Loucy (cell line): ENCODE measurements around the gene ANKUB1.

Experiments used
- H2AFZ ChIP-seq: fragments of 200-600 bp; sonication (generic); 2 replicates; pipeline ENCODE4 v1.6.0; 2016; ENCODE audit warnings: antibody characterized with exemption, mild to moderate bottlenecking, low read length, moderate library complexity
- H3F3A ChIP-seq: fragments of 200-600 bp; 2 replicates; pipeline ENCODE4 v1.6.0; 2016; ENCODE audit warnings: antibody characterized with exemption, low read depth, mild to moderate bottlenecking
- H3K27me3 ChIP-seq: fragments of 200-600 bp; sonication (generic); 2 replicates; pipeline ENCODE4 v1.6.1; 2014; ENCODE audit warnings: low read length, mild to moderate bottlenecking; ENCODE audit not compliant: insufficient read depth, poor library complexity, severe bottlenecking
- H3K36me3 ChIP-seq: fragments of 200-600 bp; sonication (generic); 2 replicates; pipeline ENCODE4 v1.6.1; 2016; ENCODE audit warnings: low read length; ENCODE audit not compliant: insufficient read depth
- H3K4me1 ChIP-seq: fragments of 200-600 bp; sonication (generic); 2 replicates; pipeline ENCODE4 v1.5.1; 2014; ENCODE audit warnings: low read length, mild to moderate bottlenecking; ENCODE audit not compliant: insufficient read depth, poor library complexity, severe bottlenecking
- H3K4me2 ChIP-seq: fragments of 200-600 bp; sonication (generic); 2 replicates; pipeline ENCODE4 v1.6.0; 2014; ENCODE audit warnings: antibody characterized with exemption, low read length, low read depth, mild to moderate bottlenecking; ENCODE audit not compliant: poor library complexity, severe bottlenecking
- H3K4me3 ChIP-seq: fragments of 200-600 bp; sonication (generic); 2 replicates; pipeline ENCODE4 v1.5.1; 2014; ENCODE audit warnings: low read length, mild to moderate bottlenecking, mixed read lengths; ENCODE audit not compliant: poor library complexity, severe bottlenecking
- H3K79me2 ChIP-seq: fragments of 200-600 bp; sonication (generic); 2 replicates; pipeline ENCODE4 v1.6.1; 2014; ENCODE audit warnings: low read length; ENCODE audit not compliant: insufficient read depth
- H3K9ac ChIP-seq: fragments of 200-600 bp; sonication (generic); 2 replicates; pipeline ENCODE4 v1.6.0; 2014; ENCODE audit warnings: mild to moderate bottlenecking, low read depth, low read length, moderate library complexity; ENCODE audit not compliant: poor library complexity, severe bottlenecking
- H3K9me2 ChIP-seq: fragments of 200-600 bp; sonication (generic); replicated peaks from 2 replicates; pipeline ENCODE4 v1.6.1; 2016; ENCODE audit warnings: low read depth, low read length, mixed read lengths
- H3K9me3 ChIP-seq: fragments of 200-600 bp; sonication (generic); 2 replicates; pipeline ENCODE4 v1.6.1; 2014; ENCODE audit warnings: mild to moderate bottlenecking, antibody characterized with exemption, low read length, low read depth; ENCODE audit not compliant: insufficient read depth
- H4K20me1 ChIP-seq: fragments of 200-600 bp; sonication (generic); 2 replicates; pipeline ENCODE4 v1.6.0; 2014; ENCODE audit warnings: antibody characterized with exemption, low read length, mild to moderate bottlenecking; ENCODE audit not compliant: insufficient read depth, poor library complexity, severe bottlenecking
- EZH2phosphoT487 ChIP-seq: fragments of 200-600 bp; IDR thresholded peaks from 2 replicates; pipeline ENCODE4 v1.6.1; 2018; ENCODE audit warnings: antibody characterized with exemption, mild to moderate bottlenecking, moderate library complexity, borderline replicate concordance
- TF ChIP-seq, protein P1 (sequence below): fragments of 200-600 bp; sonication (generic); conservative IDR thresholded peaks from 2 replicates; pipeline ENCODE4 v1.5.1; 2014; ENCODE audit warnings: mild to moderate bottlenecking, antibody characterized with exemption, low read length

ANKUB1 gene

DNA sequence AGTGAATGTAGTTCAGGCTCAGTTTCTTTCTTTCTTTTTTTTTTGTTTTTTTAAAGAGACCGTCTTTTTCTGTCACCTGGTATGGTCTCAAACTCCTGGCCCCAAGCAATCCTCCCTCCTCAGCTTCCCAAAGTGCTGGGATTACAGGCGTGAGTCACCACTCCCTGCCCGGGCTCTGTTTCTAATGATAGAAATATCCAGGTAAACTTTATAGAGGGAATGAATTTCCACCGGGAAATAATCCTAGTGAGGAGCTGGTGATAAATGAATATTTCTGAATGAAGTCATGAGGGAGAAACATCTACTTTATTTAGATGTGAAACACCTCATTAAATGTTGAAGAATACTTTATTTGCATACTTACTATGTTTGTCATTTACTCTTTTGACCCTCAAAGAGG lies 27.8 kb upstream of the ANKUB1 start:
- Histone ChIP-seq H3K27me3 (no peaks in the 10 kb centered on the region), H3K9me3 (0 out of 2 replicates have a peak, but pooled peaks cover 6% of the 10 kb centered on the region), H3K79me2 (peaks cover 66% of the 10 kb centered on the region), H3K9me2 (no peaks in the 10 kb centered on the region), H4K20me1 (peaks cover 20% of the 10 kb centered on the region), H3F3A (no peaks in the 10 kb centered on the region), H3K36me3 (no peaks in the 10 kb centered on the region), H3K4me2 (no peak overlapping the region), H3K4me1 (peaks cover 30% of the 10 kb centered on the region), H3K9ac (no peak overlapping the region), H3K4me3 (no peak overlapping the region), H2AFZ (no peak overlapping the region)
- no peak for TF ChIP-seq EZH2phosphoT487

DNA sequence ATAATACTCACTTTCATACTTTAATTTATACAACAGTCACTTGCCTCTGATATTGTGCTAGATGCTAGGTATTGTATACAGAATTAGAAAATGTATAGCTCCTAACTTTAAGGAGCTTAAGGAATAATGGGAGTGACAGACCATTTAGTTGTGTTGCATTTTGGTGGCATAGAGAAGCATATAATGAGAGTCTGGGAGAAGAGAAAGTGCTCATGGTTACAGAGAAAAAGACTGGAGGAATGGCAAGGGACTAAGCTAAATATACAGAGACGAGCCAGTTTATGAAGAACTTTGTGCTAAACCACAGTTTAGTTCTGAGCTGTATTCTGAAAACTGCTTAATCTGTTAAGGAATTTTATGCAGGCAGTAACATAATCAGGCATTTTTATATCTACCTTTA lies 27.1 kb upstream of the ANKUB1 start:
- Histone ChIP-seq H3K36me3 (no peaks in the 10 kb centered on the region), H3K79me2 (peaks cover 69% of the 10 kb centered on the region), H3K4me2 (peak overlapping the region; percentile 38), H3F3A (no peaks in the 10 kb centered on the region), H4K20me1 (peaks cover 28% of the 10 kb centered on the region), H3K4me3 (peak overlapping the region; percentile 2), H3K9ac (no peak overlapping the region), H3K27me3 (no peaks in the 10 kb centered on the region), H2AFZ (no peak overlapping the region), H3K9me2 (no peaks in the 10 kb centered on the region), H3K9me3 (0 out of 2 replicates have a peak, but pooled peaks cover 6% of the 10 kb centered on the region), H3K4me1 (peaks cover 38% of the 10 kb centered on the region)
- no peak for TF ChIP-seq EZH2phosphoT487
- TF ChIP-seq, protein P1, sequence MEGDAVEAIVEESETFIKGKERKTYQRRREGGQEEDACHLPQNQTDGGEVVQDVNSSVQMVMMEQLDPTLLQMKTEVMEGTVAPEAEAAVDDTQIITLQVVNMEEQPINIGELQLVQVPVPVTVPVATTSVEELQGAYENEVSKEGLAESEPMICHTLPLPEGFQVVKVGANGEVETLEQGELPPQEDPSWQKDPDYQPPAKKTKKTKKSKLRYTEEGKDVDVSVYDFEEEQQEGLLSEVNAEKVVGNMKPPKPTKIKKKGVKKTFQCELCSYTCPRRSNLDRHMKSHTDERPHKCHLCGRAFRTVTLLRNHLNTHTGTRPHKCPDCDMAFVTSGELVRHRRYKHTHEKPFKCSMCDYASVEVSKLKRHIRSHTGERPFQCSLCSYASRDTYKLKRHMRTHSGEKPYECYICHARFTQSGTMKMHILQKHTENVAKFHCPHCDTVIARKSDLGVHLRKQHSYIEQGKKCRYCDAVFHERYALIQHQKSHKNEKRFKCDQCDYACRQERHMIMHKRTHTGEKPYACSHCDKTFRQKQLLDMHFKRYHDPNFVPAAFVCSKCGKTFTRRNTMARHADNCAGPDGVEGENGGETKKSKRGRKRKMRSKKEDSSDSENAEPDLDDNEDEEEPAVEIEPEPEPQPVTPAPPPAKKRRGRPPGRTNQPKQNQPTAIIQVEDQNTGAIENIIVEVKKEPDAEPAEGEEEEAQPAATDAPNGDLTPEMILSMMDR: no peak

DNA sequence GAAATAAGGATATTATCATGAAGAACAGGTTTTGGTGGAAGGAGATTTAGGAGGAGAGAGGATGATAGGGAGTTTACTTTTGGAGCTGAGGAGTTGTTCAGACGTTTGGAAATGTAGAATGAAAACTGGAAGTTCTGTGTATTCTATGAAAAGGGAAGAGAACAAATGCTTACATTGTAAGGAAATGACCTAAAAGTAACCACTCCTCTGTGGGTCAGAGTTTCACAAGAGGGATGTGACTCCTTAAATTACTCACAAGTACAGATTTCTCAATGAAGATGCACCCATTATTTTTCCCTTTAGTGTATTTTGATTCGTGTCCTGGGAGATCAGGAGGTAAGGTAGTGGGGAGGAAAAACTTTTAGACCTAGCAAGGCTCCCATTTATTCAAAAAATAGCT lies 24.6 kb upstream of the ANKUB1 start:
- Histone ChIP-seq H3K9me2 (no peaks in the 10 kb centered on the region), H3K4me1 (peaks cover 48% of the 10 kb centered on the region), H3K4me3 (peak overlapping the region; percentile 94), H3F3A (peaks cover 7% of the 10 kb centered on the region; the same call in 1 of the 2 replicates), H3K4me2 (peak overlapping the region; percentile 90), H3K9ac (no peak overlapping the region), H3K9me3 (0 out of 2 replicates have a peak, but pooled peaks cover 2% of the 10 kb centered on the region), H3K36me3 (no peaks in the 10 kb centered on the region), H3K27me3 (no peaks in the 10 kb centered on the region), H4K20me1 (peaks cover 30% of the 10 kb centered on the region), H3K79me2 (peaks cover 71% of the 10 kb centered on the region), H2AFZ (no peak overlapping the region)
- TF ChIP-seq, protein P1: no peak
- no peak for TF ChIP-seq EZH2phosphoT487

DNA sequence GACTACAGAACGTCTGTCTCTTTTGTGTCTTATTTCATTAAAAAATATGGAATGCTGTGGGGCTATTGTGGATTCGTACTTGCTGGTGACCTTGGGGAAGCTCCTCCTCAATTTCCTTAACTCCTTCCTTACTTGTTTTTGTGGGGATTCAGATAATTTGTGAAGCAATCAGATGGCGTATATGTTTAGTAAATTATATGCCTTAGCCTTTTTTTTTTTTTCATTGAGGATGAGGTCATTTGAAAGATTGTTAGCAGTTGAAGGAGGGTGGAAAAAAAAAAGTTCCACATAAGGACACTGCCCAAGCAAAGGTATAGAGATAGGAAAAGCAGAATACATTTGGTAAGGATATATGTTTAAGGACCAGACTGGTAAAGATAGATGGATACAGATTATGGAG lies 24.0 kb upstream of the ANKUB1 start:
- Histone ChIP-seq H3K9ac (no peak overlapping the region), H3K36me3 (no peaks in the 10 kb centered on the region), H3K4me3 (peak overlapping the region; percentile 94), H3K4me1 (peaks cover 48% of the 10 kb centered on the region), H3K9me3 (no peaks in the 10 kb centered on the region), H3K79me2 (peaks cover 64% of the 10 kb centered on the region), H3K4me2 (peak overlapping the region; percentile 90), H4K20me1 (peaks cover 30% of the 10 kb centered on the region), H3K9me2 (no peaks in the 10 kb centered on the region), H3F3A (peaks cover 7% of the 10 kb centered on the region; the same call in 1 of the 2 replicates), H3K27me3 (no peaks in the 10 kb centered on the region), H2AFZ (no peak overlapping the region)
- TF ChIP-seq, protein P1: no peak
- TF ChIP-seq EZH2phosphoT487: no peak
